Naive thymus-derived CD4-positive, alpha-beta T cell (primary cell): ENCODE data around the gene ZBTB18. TPM values are rescaled to one million over a fixed set of nuclear protein-coding genes. Genes with fewer than 3 reads are reported as not detected.

Experiments
- ATAC-seq: fragments of 150-1000 bp; cut with Tn5 transposase; 2 replicates; pipeline ENCODE4 v1.10.0; 2021; ENCODE audit warnings: mild to moderate bottlenecking, moderate library complexity
- CTCF ChIA-PET: fragments of 350-600 bp; sonication (Branson Sonifier 250); formaldehyde crosslinking; loops from one replicate; lab custom pipeline; 2021; ENCODE audit warnings: antibody characterized with exemption; lab: Charles Lee
- POLR2A ChIA-PET: fragments of 350-600 bp; sonication (Branson Sonifier 250); formaldehyde crosslinking; loops from one replicate; lab custom pipeline; 2021; ENCODE audit warnings: antibody characterized with exemption, inconsistent platforms; lab: Charles Lee
- DNase-seq, 9 donors: peaks; one replicate each; pipeline versions ENCODE4 v3.0.0 to v3.0.0-alpha.2; 2020 to 2022; ENCODE audit warnings: mixed read lengths in 1 of 9
- H3K27ac ChIP-seq: one replicate; pipeline ENCODE4 v1.7.0; 2013; ENCODE audit warnings: mild to moderate bottlenecking, low read depth, low read length, moderate library complexity
- H3K27me3 ChIP-seq, 2 donors: one replicate each; pipeline ENCODE4 v1.7.0; 2013; ENCODE audit warnings: low read length in 2 of 2, mild to moderate bottlenecking in 2 of 2, moderate library complexity in 2 of 2; ENCODE audit not compliant: control insufficient read depth in 2 of 2, insufficient read depth in 2 of 2
- H3K36me3 ChIP-seq, 3 experiments: 1 replicate in 2 of 3; 2 replicates in 1 of 3; pipeline ENCODE4 v1.7.0; 2013; ENCODE audit warnings: low read length in 3 of 3, mild to moderate bottlenecking in 3 of 3, moderate library complexity in 1 of 3; ENCODE audit not compliant: insufficient read depth in 3 of 3, control insufficient read depth in 2 of 3
- H3K4me1 ChIP-seq, 2 donors: one replicate each; pipeline ENCODE4 v1.7.0; 2013; ENCODE audit warnings: low read length in 2 of 2, mild to moderate bottlenecking in 2 of 2, moderate library complexity in 1 of 2; ENCODE audit not compliant: control insufficient read depth in 2 of 2, insufficient read depth in 2 of 2
- H3K4me3 ChIP-seq: 2 replicates; pipeline ENCODE4 v1.7.0; 2013; ENCODE audit warnings: mild to moderate bottlenecking, low read length
- H3K9me3 ChIP-seq, 3 experiments: 1 replicate in 2 of 3; 2 replicates in 1 of 3; pipeline ENCODE4 v1.7.0; 2013; ENCODE audit warnings: low read length in 3 of 3; ENCODE audit not compliant: control insufficient read depth in 2 of 3
- H3K27ac Mint-ChIP-seq, 9 donors: one replicate each; pipeline ENCODE4 v1.8.0; 2020 to 2022; ENCODE audit warnings: mixed read lengths in 9 of 9, mild to moderate bottlenecking in 8 of 9, moderate library complexity in 5 of 9, inconsistent platforms in 2 of 9
- H3K27me3 Mint-ChIP-seq, 5 donors: one replicate each; pipeline ENCODE4 v1.8.0; 2021 to 2022; ENCODE audit warnings: mixed read lengths in 5 of 5, mild to moderate bottlenecking in 1 of 5
- H3K36me3 Mint-ChIP-seq, 5 donors: one replicate each; pipeline ENCODE4 v1.8.0; 2020 to 2022; ENCODE audit warnings: mixed read lengths in 5 of 5, mild to moderate bottlenecking in 3 of 5, inconsistent platforms in 1 of 5
- H3K4me1 Mint-ChIP-seq, 7 donors: one replicate each; pipeline ENCODE4 v1.8.0; 2020 to 2022; ENCODE audit warnings: mixed read lengths in 7 of 7, mild to moderate bottlenecking in 3 of 7, inconsistent platforms in 1 of 7
- H3K4me3 Mint-ChIP-seq, 10 donors: one replicate each; pipeline ENCODE4 v1.8.0; 2020 to 2022; ENCODE audit warnings: mild to moderate bottlenecking in 10 of 10, mixed read lengths in 10 of 10, moderate library complexity in 6 of 10, inconsistent platforms in 2 of 10
- H3K9me3 Mint-ChIP-seq, 11 donors: one replicate each; pipeline ENCODE4 v1.8.0; 2020 to 2022; ENCODE audit warnings: mixed read lengths in 11 of 11, mild to moderate bottlenecking in 4 of 11, inconsistent platforms in 1 of 11, moderate library complexity in 1 of 11
- intact Hi-C, 2 donors: fragments of 100-400 bp; cut with micrococcal nuclease; formaldehyde crosslinking; loops; one replicate each; pipeline ENCODE4 v1.15.1; 2023
- polyA plus RNA-seq, 2 donors: library from polyadenylated mRNA; unstranded; fragments of 300-500 nt; fragmentation: Illumina TruSeq; gene quantifications; one replicate each; pipeline ENCODE4 v1.2.3, GENCODE V29; 2021
- total RNA-seq, 6 experiments: library from RNA in 5 of 6; stranded (reverse) in 5 of 6; gene quantifications; 1 replicate in 5 of 6; 2 replicates in 1 of 6; pipeline ENCODE4 v1.2.3 and lab custom pipeline; 2021 to 2026

ZBTB18 gene
- total and polyA plus RNA-seq, 7 experiments from 2014 or later, result 3.6 to 90.7 (median 42.4) TPM

- H3K4me3 ChIP-seq, result no peak overlapping the region
- DNase-seq (no peak), ATAC-seq (no peak)
- ChIA-PET POLR2A (interaction anchor here (0.7 to 2.3 kb wide), 3 partner anchors 15 to 20 kb away, joined by 3 to 17 read pairs (median 15); partner anchors contain the start of gene ZBTB18), CTCF (interaction anchor here (1.7 kb wide), 1 partner anchor 13 kb away, joined by 3 read pairs; no protein-coding TSS in a partner anchor)
- Mint-ChIP-seq H3K4me3 (no peak overlapping the region), H3K27me3 (peaks cover 0 to 6% (median 0%) of the 10 kb centered on the region in 5 donors), H3K4me1 (peaks cover 0 to 24% (median 14%) of the 10 kb centered on the region in 7 donors), H3K9me3 (no peaks in the 10 kb centered on the region), H3K36me3 (no peaks in the 10 kb centered on the region), H3K27ac (peak overlapping the region in 2 of 9 donors; percentile 36 to 42)
- no peaks in the 10 kb centered on the region for H3K36me3 ChIP-seq
- H3K9me3 ChIP-seq, result no peaks in the 10 kb centered on the region
- no peaks in the 10 kb centered on the region for H3K4me1 ChIP-seq
- H3K27me3 ChIP-seq, result no peaks in the 10 kb centered on the region
- H3K27ac ChIP-seq, result no peak overlapping the region
- intact Hi-C loops, result no loop called here
Observed at GRCh38 chr1:244066954-244067716, 16.1 kb downstream of the ZBTB18 start.

- peaks cover 0 to under 1% (median 0%) of the 10 kb centered on the region in 5 donors for H3K27me3 Mint-ChIP-seq
- CTCF ChIA-PET, result interaction anchor here (0.6 kb wide), 2 partner anchors 319 to 793 kb away, joined by 3 read pairs; no protein-coding TSS in a partner anchor
- POLR2A ChIA-PET, result interaction anchor here (0.7 to 1.1 kb wide), 2 partner anchors 8 to 21 kb away, joined by 3 read pairs; no protein-coding TSS in a partner anchor
- intact Hi-C loops, result no loop called here
- DNase-seq (no peak), ATAC-seq (no peak)
- H3K9me3 Mint-ChIP-seq, result no peaks in the 10 kb centered on the region
- Histone ChIP-seq H3K9me3 (no peaks in the 10 kb centered on the region), H3K27ac (no peak overlapping the region), H3K4me1 (no peaks in the 10 kb centered on the region), H3K27me3 (no peaks in the 10 kb centered on the region), H3K36me3 (no peaks in the 10 kb centered on the region), H3K4me3 (no peak overlapping the region)
- H3K4me1 Mint-ChIP-seq, result peaks cover 0 to 32% (median 21%) of the 10 kb centered on the region in 7 donors
- no peaks in the 10 kb centered on the region for H3K36me3 Mint-ChIP-seq
- peak overlapping the region in 1 of 9 donors; percentile 51 for H3K27ac Mint-ChIP-seq
- no peak overlapping the region for H3K4me3 Mint-ChIP-seq
Observed at GRCh38 chr1:244067893-244068292, 16.8 kb downstream of the ZBTB18 start.

GRCh38 chr1:244068567-244068966 is 17.5 kb downstream of the ZBTB18 start:
- intact Hi-C loops, result no loop called here
- ChIA-PET POLR2A (interaction anchor here (0.7 to 1.1 kb wide), 2 partner anchors 9 to 60 kb away, joined by 3 read pairs; no protein-coding TSS in a partner anchor), CTCF (interaction anchor here (0.6 kb wide), 1 partner anchor 793 kb away, joined by 3 read pairs; no protein-coding TSS in a partner anchor)
- Histone ChIP-seq H3K36me3 (no peaks in the 10 kb centered on the region), H3K9me3 (no peaks in the 10 kb centered on the region), H3K4me3 (no peak overlapping the region), H3K4me1 (no peaks in the 10 kb centered on the region), H3K27ac (no peak overlapping the region), H3K27me3 (no peaks in the 10 kb centered on the region)
- H3K4me1 Mint-ChIP-seq, result peaks cover under 1 to 33% (median 24%) of the 10 kb centered on the region in 7 donors
- peaks cover 0 to under 1% (median 0%) of the 10 kb centered on the region in 5 donors for H3K27me3 Mint-ChIP-seq
- peak overlapping the region in 1 of 9 donors; percentile 30 for H3K27ac Mint-ChIP-seq
- H3K9me3 Mint-ChIP-seq, result no peaks in the 10 kb centered on the region
- H3K4me3 Mint-ChIP-seq, result no peak overlapping the region
- no peaks in the 10 kb centered on the region for H3K36me3 Mint-ChIP-seq
- no peak for ATAC-seq
- no peak for DNase-seq

GRCh38 chr1:244069326-244069898 is 18.3 kb downstream of the ZBTB18 start:
- Mint-ChIP-seq H3K36me3 (no peaks in the 10 kb centered on the region), H3K4me1 (peaks cover 4 to 41% (median 32%) of the 10 kb centered on the region in 7 donors), H3K27me3 (peaks cover 0 to 8% (median 0%) of the 10 kb centered on the region in 5 donors), H3K9me3 (no peaks in the 10 kb centered on the region), H3K4me3 (no peak overlapping the region), H3K27ac (no peak overlapping the region)
- Histone ChIP-seq H3K4me3 (no peak overlapping the region), H3K27ac (no peak overlapping the region), H3K9me3 (no peaks in the 10 kb centered on the region), H3K27me3 (no peaks in the 10 kb centered on the region), H3K4me1 (peaks cover 7% of the 10 kb centered on the region in 2 donors), H3K36me3 (no peaks in the 10 kb centered on the region)
- ATAC-seq, result no peak
- no peak for DNase-seq
- ChIA-PET POLR2A (interaction anchor here (0.7 to 1.5 kb wide), 3 partner anchors 9 to 59 kb away, joined by 3 to 5 read pairs (median 3); no protein-coding TSS in a partner anchor), CTCF (no interaction called here)
- intact Hi-C loops, result no loop called here

- peak overlapping the region; percentile 50 to 99 (median 97) for H3K27ac Mint-ChIP-seq
- peak; percentile 96 for ATAC-seq
- Histone ChIP-seq H3K27me3 (no peaks in the 10 kb centered on the region), H3K9me3 (no peaks in the 10 kb centered on the region), H3K4me3 (peak overlapping the region; percentile 45), H3K4me1 (peaks cover 16 to 32% of the 10 kb centered on the region in 2 donors), H3K36me3 (no peaks in the 10 kb centered on the region), H3K27ac (peak overlapping the region; percentile 73)
- ChIA-PET CTCF (interaction anchor here (0.5 to 1.2 kb wide), 9 partner anchors 9 to 788 kb away, joined by 3 to 9 read pairs (median 4); partner anchors contain the start of gene ZBTB18), POLR2A (interaction anchor here (0.6 to 9.4 kb wide), 24 partner anchors 10 to 896 kb away, joined by 3 to 240 read pairs (median 4); partner anchors contain the start of genes CEP170, SDCCAG8 and ZBTB18)
- no peaks in the 10 kb centered on the region for H3K36me3 Mint-ChIP-seq
- H3K4me1 Mint-ChIP-seq, result peaks cover 19 to 64% (median 54%) of the 10 kb centered on the region in 7 donors
- peak; percentile 36 to 91 (median 86) for DNase-seq
- H3K9me3 Mint-ChIP-seq, result no peaks in the 10 kb centered on the region
- peaks cover 0 to 20% (median 0%) of the 10 kb centered on the region in 5 donors for H3K27me3 Mint-ChIP-seq
- H3K4me3 Mint-ChIP-seq, result peak overlapping the region; percentile 75 to 91 (median 88)
- intact Hi-C loops, result loop anchor here (1.0 to 5.0 kb wide), 9 partner anchors 26 to 225 kb away; no protein-coding TSS in a partner anchor
Observed at GRCh38 chr1:244074559-244075171, 23.6 kb downstream of the ZBTB18 start.
